Transverse colon (tissue), 4 donors: ENCODE data around the gene R3HDM4. TPM values are rescaled to one million over a fixed set of nuclear protein-coding genes. Genes with fewer than 3 reads are reported as not detected.

Experiments used
- DNase-seq: peaks from one replicate; pipeline ENCODE4 v3.0.0-alpha.2; 2019
- H3K27ac ChIP-seq, 4 donors: fragments of 200-600 bp; sonication (generic); 2 replicates each; pipeline ENCODE4 v1.5.1; 2016 to 2018; ENCODE audit warnings: inconsistent platforms in 4 of 4
- H3K27me3 ChIP-seq: fragments of 200-600 bp; sonication (generic); 2 replicates; pipeline ENCODE4 v1.5.1; 2017; ENCODE audit warnings: inconsistent platforms
- H3K36me3 ChIP-seq, 4 donors: fragments of 200-600 bp; sonication (generic); 2 replicates each; pipeline ENCODE4 v1.5.1; 2017 to 2019; ENCODE audit warnings: inconsistent platforms in 4 of 4
- H3K4me1 ChIP-seq, 4 donors: fragments of 200-600 bp; sonication (generic); 2 replicates each; pipeline ENCODE4 v1.5.1; 2017 to 2020; ENCODE audit warnings: inconsistent platforms in 4 of 4
- H3K4me3 ChIP-seq, 4 donors: fragments of 200-600 bp; sonication (generic); 1 replicate in 1 of 4; 2 replicates in 3 of 4; pipeline versions ENCODE4 v1.5.1 to v1.6.1; 2017 to 2019; ENCODE audit warnings: inconsistent platforms in 4 of 4
- H3K9me3 ChIP-seq, 2 donors: fragments of 200-600 bp; sonication (generic); 2 replicates each; pipeline ENCODE4 v1.5.1; 2017 to 2019; ENCODE audit warnings: inconsistent platforms in 2 of 2
- EP300 ChIP-seq: sonication (generic); formaldehyde crosslinking; IDR thresholded peaks from one replicate; pipeline ENCODE4 v1.6.1; 2017; ENCODE audit warnings: antibody characterized with exemption, low read depth
- POLR2A ChIP-seq: fragments of 450-650 bp; IDR thresholded peaks from one replicate; pipeline ENCODE4 v1.6.1; 2016; ENCODE audit warnings: antibody characterized with exemption, mild to moderate bottlenecking, moderate library complexity
- POLR2AphosphoS5 ChIP-seq, 3 donors: sonication (generic); formaldehyde crosslinking; IDR thresholded peaks; one replicate each; pipeline ENCODE4 v1.6.1; 2016; ENCODE audit warnings: antibody characterized with exemption in 3 of 3
- WGBS, 2 donors: methylation state at CpG; one replicate each; pipeline ENCODE4 v1.1.5; 2018; ENCODE audit warnings: low coverage in 1 of 2; 5-methylcytosine and 5-hydroxymethylcytosine counted together
- in situ Hi-C, 4 donors: fragments of 200-750 bp; cut with MboI; loops; one replicate each; pipeline versions ENCODE4 v1.15.0 to v1.15.1; 2017; ENCODE audit warnings: low sequenced_read_pairs in 3 of 4, low pct_ligation_motif_present in 1 of 4, low pct_unique_long_range_greater_than_20kb in 1 of 4
- intact Hi-C: fragments of 100-400 bp; cut with DNase I; formaldehyde crosslinking; loops from one replicate; pipeline ENCODE4 v1.15.1; 2023; ENCODE audit warnings: low total_unique reads
- total RNA-seq, 4 donors: library from RNA; depleted of rRNA; stranded (reverse); fragments of >200 nt; gene quantifications; one replicate each; pipeline ENCODE4 v1.1.0, GENCODE V29; 2016
- TF ChIP-seq, protein P1 (sequence below), 5 experiments: fragments of 200-600 bp in 3 of 5; fragments of 450-650 bp in 2 of 5; sonication (generic) in 3 of 5; IDR thresholded peaks; 1 replicate in 2 of 5; 2 replicates in 3 of 5; pipeline ENCODE4 v1.5.1; 2016 to 2017; ENCODE audit warnings: antibody characterized with exemption in 5 of 5, inconsistent platforms in 3 of 5, mild to moderate bottlenecking in 2 of 5, moderate library complexity in 1 of 5

Gene R3HDM4
- total RNA-seq, 4 donors from 2014 or later = 43.8 to 49.4 (median 46.7) TPM

DNA sequence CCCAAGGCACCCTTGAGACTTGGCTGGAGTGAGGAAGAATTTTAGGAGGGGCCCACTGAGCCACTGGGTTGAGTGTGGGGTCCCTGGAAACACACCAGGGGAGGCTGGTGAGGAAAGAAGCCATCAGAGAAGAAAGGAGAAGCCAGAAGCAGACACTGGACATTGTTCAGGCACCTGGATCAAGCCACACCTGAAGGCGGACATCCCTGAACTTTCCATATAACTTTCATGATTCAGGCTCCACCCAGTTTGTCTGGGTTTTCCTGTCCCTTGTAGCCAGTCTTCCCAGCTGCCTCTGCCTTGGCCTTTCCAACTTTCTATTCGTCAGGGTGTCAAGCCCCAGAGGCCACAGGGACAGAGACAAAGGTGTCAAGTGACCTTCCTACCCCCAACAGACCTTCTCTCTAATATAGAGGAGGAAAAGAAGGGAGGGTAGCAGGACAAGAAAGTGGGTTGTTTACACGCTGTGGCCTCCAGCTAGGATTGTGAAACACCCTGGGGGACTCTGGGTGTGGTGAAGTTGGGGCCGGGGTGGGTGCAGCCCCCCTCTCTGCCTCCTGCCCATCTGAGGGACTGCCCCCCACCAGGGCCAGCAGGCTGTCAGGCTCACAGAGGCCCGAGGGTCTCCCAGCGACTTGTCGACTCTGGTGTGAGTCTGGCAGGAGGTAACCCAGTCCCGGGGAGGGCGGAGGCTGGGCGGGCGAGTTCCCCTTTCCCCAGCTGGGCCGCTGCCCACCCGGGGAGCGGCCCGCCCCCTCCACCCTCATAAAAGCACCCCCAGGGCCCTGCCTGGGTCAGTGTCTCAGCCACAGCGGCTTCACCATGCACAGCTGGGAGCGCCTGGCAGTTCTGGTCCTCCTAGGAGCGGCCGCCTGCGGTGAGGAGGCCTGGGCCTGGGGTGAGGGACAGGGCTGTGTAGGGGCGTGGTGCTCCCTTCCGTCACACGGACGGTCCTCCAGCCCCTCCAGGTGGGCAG is 53.9 kb downstream of the R3HDM4 start, which contains the start of gene CFD:
CFD (plus strand) TSS at position 797 of the 976 bp plus-strand sequence; CDS start at position 823, 26 bp downstream.
- Histone ChIP-seq H3K27me3 (peaks cover 39% of the 10 kb centered on the region), H3K4me3 (peak within 1 kb of the TSS in 3 of 4 donors; percentile 9 to 45 (median 39)), H3K4me1 (peaks cover 6 to 45% (median 40%) of the 10 kb centered on the region in 4 donors), H3K27ac (peak within 1 kb of the TSS; percentile 62 to 75 (median 70)), H3K36me3 (no peaks in the 10 kb centered on the region), H3K9me3 (no peaks in the 10 kb centered on the region)
- in situ Hi-C loops = loop anchor here in 3 of 4 donors (5.0 to 25.0 kb wide), 6 partner anchors 63 to 128 kb away; partner anchors contain the start of genes WDR18 (in 2 of the 3) and ARID3A (in 1 of the 3)
- intact Hi-C loops = loop anchor here (5.0 kb wide), 1 partner anchor 123 kb away; the partner anchor contains the start of gene WDR18
- DNase-seq = peak; percentile 62
- WGBS, 2 donors = 14% methylated on average over 24 of the region's 24 CpGs; no CpG with 5 or more reads in 1 of the 2 donors
- TF ChIP-seq EP300 = no peak
- peak; percentile 70 for TF ChIP-seq POLR2A
- peak; percentile 48 to 78 (median 76) for TF ChIP-seq POLR2AphosphoS5 (IDR thresholded peaks at IDR 0.05)

DNA sequence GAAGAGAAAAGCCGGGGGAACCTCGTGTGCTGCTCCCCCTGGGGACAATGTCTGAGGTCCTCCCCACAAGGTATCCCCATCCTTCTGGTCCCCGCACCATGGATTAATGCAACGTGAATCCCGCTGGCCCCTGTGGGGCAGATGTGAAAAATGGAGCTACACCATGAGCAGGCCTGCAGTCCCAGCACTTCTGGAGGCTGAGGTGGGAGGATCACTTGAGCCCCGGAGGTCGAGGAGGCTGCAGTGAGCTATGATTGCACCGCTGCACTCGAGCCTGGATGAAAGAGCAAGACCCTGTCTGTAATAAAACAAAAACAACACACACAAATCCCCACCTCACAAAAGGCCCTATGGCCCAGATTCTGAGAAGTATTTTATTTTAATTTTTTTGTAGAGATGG is 54.7 kb downstream of the R3HDM4 start:
- DNase-seq = no peak
- H3K4me1 ChIP-seq = peaks cover 2 to 38% (median 36%) of the 10 kb centered on the region in 4 donors
- 62 to 69% methylated on average over 4 to 9 of the region's 9 CpGs for WGBS, 2 donors
- H3K27me3 ChIP-seq = peaks cover 45% of the 10 kb centered on the region
- in situ Hi-C loops (loop anchor here in 3 of 4 donors (5.0 to 25.0 kb wide), 6 partner anchors 64 to 129 kb away; partner anchors contain the start of genes WDR18 (in 2 of the 3) and ARID3A (in 1 of the 3)), intact Hi-C loops (loop anchor here (5.0 kb wide), 1 partner anchor 124 kb away; the partner anchor contains the start of gene WDR18)
- peak overlapping the region in 2 of 4 donors; percentile 74 to 75 for H3K27ac ChIP-seq
- H3K4me3 ChIP-seq = no peak overlapping the region
- no peaks in the 10 kb centered on the region for H3K36me3 ChIP-seq
- no peaks in the 10 kb centered on the region for H3K9me3 ChIP-seq
- TF ChIP-seq POLR2AphosphoS5 (IDR thresholded peaks at IDR 0.05) (no peak), EP300 (no peak), POLR2A (no peak)
- TF ChIP-seq, protein P1, sequence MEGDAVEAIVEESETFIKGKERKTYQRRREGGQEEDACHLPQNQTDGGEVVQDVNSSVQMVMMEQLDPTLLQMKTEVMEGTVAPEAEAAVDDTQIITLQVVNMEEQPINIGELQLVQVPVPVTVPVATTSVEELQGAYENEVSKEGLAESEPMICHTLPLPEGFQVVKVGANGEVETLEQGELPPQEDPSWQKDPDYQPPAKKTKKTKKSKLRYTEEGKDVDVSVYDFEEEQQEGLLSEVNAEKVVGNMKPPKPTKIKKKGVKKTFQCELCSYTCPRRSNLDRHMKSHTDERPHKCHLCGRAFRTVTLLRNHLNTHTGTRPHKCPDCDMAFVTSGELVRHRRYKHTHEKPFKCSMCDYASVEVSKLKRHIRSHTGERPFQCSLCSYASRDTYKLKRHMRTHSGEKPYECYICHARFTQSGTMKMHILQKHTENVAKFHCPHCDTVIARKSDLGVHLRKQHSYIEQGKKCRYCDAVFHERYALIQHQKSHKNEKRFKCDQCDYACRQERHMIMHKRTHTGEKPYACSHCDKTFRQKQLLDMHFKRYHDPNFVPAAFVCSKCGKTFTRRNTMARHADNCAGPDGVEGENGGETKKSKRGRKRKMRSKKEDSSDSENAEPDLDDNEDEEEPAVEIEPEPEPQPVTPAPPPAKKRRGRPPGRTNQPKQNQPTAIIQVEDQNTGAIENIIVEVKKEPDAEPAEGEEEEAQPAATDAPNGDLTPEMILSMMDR (IDR thresholded peaks at IDR 0.05) = no peak

DNA sequence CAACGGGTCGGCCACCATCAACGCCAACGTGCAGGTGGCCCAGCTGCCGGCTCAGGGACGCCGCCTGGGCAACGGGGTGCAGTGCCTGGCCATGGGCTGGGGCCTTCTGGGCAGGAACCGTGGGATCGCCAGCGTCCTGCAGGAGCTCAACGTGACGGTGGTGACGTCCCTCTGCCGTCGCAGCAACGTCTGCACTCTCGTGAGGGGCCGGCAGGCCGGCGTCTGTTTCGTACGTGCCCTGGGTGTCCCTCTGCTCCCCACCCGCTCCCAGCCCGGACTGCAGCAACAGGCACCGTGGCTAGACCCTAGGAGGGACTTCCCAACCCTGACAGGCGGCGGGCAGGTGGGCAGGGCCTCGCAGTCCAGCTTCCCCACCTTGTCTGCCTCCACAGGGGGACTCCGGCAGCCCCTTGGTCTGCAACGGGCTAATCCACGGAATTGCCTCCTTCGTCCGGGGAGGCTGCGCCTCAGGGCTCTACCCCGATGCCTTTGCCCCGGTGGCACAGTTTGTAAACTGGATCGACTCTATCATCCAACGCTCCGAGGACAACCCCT is 57.4 kb downstream of the R3HDM4 start:
- 84% methylated on average over 32 of the region's 40 CpGs; no CpG with 5 or more reads in 1 of the 2 donors for WGBS, 2 donors
- no peak for DNase-seq
- TF ChIP-seq, protein P1 (IDR thresholded peaks at IDR 0.05) = no peak
- Histone ChIP-seq H3K27ac (no peak overlapping the region), H3K9me3 (no peaks in the 10 kb centered on the region), H3K4me3 (no peak overlapping the region), H3K4me1 (peaks cover 0 to 25% (median 18%) of the 10 kb centered on the region in 4 donors), H3K36me3 (no peaks in the 10 kb centered on the region), H3K27me3 (peaks cover 57% of the 10 kb centered on the region)
- in situ Hi-C loops (loop anchor here in 3 of 4 donors (5.0 to 25.0 kb wide), 6 partner anchors 67 to 132 kb away; partner anchors contain the start of genes WDR18 (in 2 of the 3) and ARID3A (in 1 of the 3)), intact Hi-C loops (loop anchor here (5.0 kb wide), 1 partner anchor 127 kb away; the partner anchor contains the start of gene WDR18)

DNA sequence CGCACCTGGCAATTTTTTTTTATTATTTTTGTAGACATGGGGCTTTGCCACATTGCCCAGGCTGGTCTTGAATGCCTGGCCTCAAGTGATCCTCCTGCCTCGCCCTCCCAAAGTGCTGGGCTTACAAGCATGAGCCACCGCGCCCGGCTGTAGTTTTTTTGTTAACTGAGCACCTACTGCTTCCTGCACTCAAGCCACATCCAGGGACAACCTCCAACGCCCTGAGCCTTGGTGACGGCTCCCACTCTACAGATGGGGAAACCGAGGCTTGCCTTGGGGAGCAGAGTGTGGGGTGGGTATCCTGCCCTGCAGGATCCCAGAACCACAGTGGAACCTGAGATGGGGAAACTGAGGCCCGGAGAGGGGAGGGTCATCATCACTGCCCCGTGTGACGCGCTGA is 57.9 kb downstream of the R3HDM4 start:
- TF ChIP-seq, protein P1 (IDR thresholded peaks at IDR 0.05) = no peak
- TF ChIP-seq EP300 (no peak), POLR2A (no peak), POLR2AphosphoS5 (IDR thresholded peaks at IDR 0.05) (no peak)
- Histone ChIP-seq H3K27ac (no peak overlapping the region), H3K27me3 (peaks cover 57% of the 10 kb centered on the region), H3K4me3 (no peak overlapping the region), H3K36me3 (no peaks in the 10 kb centered on the region), H3K4me1 (peaks cover 0 to 21% (median 15%) of the 10 kb centered on the region in 4 donors), H3K9me3 (no peaks in the 10 kb centered on the region)
- no peak for DNase-seq
- WGBS, 2 donors = 85% methylated on average over 12 of the region's 12 CpGs; no CpG with 5 or more reads in 1 of the 2 donors
- in situ Hi-C loops (loop anchor here in 3 of 4 donors (5.0 to 25.0 kb wide), 6 partner anchors 67 to 132 kb away; partner anchors contain the start of genes WDR18 (in 2 of the 3) and ARID3A (in 1 of the 3)), intact Hi-C loops (loop anchor here (5.0 kb wide), 1 partner anchor 127 kb away; the partner anchor contains the start of gene WDR18)
